AG09319 (cell line): ENCODE data around the gene SOCS6.
"Not testable (repeated sequence)": the region's sequence is repeated elsewhere in the genome, so short reads cannot be mapped to it uniquely, and the experiment has no call there.

Source experiments
- DNase-seq: peaks from one replicate; pipeline ENCODE4 v3.0.0-alpha.2; 2010; ENCODE audit warnings: low read depth; ENCODE audit errors: extremely low read depth
- CTCF ChIP-seq: IDR thresholded peaks from 2 replicates; pipeline ENCODE4 v1.5.1; 2011; ENCODE audit warnings: low read depth, mild to moderate bottlenecking, inconsistent platforms, low read length, moderate library complexity

SOCS6 gene

GRCh38 chr18:70359071-70359470 lies 70.2 kb downstream of the SOCS6 start:
- no peak for DNase-seq

GRCh38 chr18:70362258-70362657 lies 73.4 kb downstream of the SOCS6 start:
- DNase-seq = no peak
- no peak for TF ChIP-seq CTCF

More at GRCh38 chr18:70359071-70359470, 70.2 kb downstream of the SOCS6 start:
- no peak for TF ChIP-seq CTCF

DNA sequence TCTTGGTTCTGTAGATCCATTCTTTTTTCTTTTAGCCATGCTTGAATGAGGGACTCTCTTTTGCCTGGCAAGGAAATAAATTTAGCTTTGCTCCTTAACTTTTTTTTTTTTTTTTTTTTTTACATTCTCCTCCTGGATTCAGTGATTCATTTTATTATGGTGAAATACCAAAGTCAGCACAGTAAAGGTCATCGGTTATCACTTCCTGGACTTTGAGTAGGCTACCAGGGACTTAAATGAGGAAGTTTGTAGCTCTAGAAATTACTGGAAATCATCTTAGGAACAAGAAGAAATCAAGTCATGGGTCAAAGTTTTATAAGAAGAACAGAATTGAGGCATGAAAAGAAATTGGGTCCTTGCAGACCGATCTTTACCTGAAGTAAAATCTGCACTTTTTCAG lies 75.0 kb downstream of the SOCS6 start:
- no peak for DNase-seq
- no peak for TF ChIP-seq CTCF

DNA sequence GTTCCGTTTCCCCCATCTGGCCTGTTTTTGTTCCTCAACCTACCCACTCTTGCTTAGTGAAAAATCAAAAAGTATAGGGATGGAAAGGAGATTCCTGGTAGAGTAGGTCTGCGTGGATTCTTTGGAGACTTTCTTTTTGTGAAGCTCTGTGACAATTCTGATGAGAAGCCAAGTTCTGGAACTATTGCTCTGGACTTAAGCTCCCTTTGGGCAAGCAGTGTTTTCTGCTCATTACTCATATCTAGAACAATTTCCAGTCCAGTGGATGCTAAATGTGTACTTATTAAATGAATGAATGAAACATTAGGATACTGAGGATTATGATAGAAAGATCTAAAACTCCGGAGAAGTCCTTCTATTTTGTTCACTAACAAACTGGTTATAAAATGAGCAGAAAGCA lies 76.5 kb downstream of the SOCS6 start:
- no peak for TF ChIP-seq CTCF
- DNase-seq = no peak

DNA sequence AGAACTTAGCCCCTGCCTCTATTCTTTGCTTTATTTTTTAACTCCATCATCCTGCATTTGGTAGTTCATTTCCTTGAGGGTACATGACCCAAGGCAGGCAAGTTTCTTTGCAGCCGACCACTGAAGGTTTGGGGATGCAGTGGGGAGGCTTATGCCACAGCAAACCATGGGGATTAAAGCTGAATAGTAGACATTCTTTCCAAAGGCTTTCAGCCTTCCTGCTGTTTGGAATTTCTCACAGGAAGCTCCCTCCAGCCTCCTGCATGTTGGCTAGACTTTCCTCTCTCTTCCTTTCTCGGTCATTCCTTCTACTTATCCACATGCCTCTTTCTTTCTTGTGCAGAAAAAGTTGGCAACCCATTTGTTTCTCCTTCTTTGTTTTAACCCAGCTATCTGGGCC lies 77.3 kb downstream of the SOCS6 start:
- TF ChIP-seq CTCF = no peak
- DNase-seq = no peak

- DNase-seq = no peak
- no peak for TF ChIP-seq CTCF
These were observed 77.8 kb downstream of the SOCS6 start for GRCh38 chr18:70366670-70367069.

GRCh38 chr18:70367344-70367743 lies 78.5 kb downstream of the SOCS6 start:
- not testable (repeated sequence) for DNase-seq

- TF ChIP-seq CTCF = no peak
- DNase-seq = no peak
These were observed 80.1 kb downstream of the SOCS6 start for GRCh38 chr18:70368903-70369302.
